GM12875 (cell line): ENCODE results near the gene DNASE1L2.

Experiments used
- H3K4me3 ChIP-seq: one replicate; pipeline ENCODE4 v1.5.1; 2011; ENCODE audit warnings: low read depth, low read length, control low read depth
- CTCF ChIP-seq: IDR thresholded peaks from 2 replicates; pipeline ENCODE4 v1.5.1; 2011; ENCODE audit warnings: low read depth, mild to moderate bottlenecking, control low read depth, inconsistent platforms, low read length, moderate library complexity, borderline replicate concordance; ENCODE audit not compliant: insufficient read depth

The DNASE1L2 gene

DNA sequence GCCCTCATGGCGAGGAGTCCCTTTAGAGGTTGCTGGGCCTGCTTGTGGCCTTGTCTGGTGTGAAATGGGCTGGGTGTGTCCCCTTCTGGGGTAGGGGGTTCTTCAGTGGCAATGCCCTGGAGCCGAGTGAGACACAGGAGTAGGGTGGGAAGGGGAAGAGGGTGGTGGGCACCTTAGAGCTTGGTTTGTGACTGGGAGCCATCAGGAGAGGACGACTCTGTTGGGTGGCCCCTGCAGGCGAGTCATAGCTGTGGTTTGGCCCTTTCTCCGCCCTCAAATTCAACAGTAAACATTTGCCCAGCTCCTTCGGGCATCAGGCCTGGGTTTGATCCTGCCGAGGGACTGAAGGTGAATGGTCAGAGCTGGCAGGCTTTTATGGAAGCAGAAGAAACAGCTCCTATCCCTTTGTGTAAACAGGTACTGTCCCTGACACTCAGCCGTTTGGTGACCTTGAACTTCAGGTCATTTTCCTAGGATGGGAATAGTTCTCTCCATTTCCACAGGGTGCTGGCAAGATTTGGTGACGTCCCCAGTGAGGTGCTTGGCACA, 9.9 kb upstream of the DNASE1L2 start:
- no peak overlapping the region for H3K4me3 ChIP-seq
- no peak for TF ChIP-seq CTCF

DNA sequence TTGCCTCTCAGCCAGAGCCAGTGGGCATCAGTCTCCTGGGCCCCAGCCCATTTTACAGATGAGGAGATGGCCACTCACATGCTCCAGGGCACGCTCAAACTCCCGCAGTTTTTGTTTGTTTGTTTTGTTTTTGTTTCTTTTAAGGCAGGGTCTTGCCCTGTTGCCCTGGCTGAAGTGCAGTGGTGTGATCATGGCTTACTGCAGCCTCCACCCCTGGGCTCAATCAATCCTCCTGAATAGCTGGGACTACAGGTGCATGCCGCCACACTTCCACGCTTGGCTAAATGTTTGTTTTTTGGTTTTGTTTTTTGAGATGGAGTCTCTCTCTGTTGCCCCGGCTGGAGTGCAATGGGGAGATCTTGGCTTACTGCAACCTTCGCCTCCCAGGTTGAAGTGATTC, 9.3 kb upstream of the DNASE1L2 start:
- H3K4me3 ChIP-seq, result no peak overlapping the region
- no peak for TF ChIP-seq CTCF

DNA sequence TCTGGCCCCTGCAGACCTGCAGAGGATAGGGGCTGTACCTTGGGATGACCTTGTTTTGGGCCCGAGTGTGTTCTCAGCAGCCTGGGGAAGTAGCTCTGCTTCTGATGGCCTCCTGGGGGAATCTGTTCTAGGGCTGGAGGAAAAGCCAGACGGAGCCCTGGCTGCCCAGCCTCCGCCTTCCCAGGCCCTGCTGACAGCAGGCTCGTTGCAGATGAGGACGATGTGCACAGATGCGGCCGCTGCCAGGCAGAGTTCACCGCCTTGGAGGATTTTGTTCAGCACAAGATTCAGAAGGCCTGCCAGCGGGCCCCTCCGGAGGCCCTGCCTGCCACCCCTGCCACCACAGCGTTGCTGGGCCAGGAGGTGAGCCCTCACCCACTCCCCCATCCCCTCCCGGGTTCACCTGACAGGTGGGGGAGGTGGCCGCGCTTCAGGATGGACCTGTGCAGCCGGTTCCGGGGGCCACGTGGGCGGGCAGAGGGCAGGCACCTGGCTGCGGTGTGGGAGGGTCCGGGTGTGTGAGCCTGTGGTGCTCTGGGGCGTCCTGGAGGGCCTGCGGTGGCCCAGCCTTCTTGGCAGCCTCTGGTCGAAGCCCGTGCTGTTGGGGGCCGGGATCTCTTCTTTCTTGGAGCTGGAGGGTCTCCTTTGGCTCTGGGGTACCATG, 8.0 kb upstream of the DNASE1L2 start:
- no peak for TF ChIP-seq CTCF
- no peak overlapping the region for H3K4me3 ChIP-seq

DNA sequence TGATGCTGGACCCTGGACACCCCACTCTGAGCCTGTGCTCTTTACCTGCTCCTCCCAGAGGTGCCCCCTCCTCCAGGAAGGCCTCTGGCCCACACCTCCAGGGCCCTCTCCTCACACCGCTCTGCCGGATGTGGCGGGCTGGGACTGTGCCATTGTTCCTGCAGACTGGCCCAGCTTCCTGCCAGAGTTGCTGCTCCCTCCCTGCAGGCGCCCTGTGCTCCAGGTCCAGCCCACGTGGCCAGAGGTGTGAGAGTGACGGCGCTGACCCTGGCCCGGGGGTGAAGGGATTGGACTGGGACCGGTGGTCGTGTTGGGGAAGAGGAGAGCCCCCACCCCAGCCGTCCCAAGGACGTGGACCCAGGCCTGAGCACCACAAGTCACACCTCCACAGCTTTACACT, 7.2 kb upstream of the DNASE1L2 start:
- no peak for TF ChIP-seq CTCF
- no peak overlapping the region for H3K4me3 ChIP-seq

DNA sequence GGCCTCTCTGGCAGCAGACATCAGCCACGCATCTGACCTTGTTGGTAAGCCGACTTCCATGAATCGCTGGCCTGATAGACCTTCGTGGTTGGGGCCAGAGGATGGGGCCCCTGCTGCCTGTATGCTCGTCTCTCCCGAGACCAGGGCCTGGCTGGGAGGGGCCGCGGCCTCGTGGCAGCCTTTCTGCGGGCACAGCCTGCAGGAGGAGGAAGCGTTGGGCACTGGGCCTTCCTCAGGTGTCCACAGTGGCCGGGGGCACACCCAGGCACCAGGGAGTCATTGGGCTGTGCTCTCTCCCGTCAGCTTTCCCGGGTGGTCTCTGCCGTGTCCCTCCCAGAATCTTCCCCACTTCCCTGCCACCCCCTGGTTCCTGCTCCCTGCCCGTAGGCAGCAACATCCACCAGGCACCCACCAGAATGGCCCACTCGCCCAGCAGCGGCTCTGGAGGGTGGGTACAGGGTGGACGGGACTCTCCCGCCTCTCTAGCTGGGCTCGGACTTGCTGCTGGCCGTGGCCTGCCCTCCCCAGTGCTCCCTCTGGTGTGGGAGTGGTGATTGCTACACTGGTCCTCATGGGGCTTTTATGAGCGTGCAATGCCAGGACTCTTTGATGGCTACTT, 6.5 kb upstream of the DNASE1L2 start:
- no peak overlapping the region for H3K4me3 ChIP-seq
- no peak for TF ChIP-seq CTCF

GRCh38 chr16:2230376-2230775, 5.9 kb upstream of the DNASE1L2 start:
- no peak overlapping the region for H3K4me3 ChIP-seq
- TF ChIP-seq CTCF, result no peak
